Inferior parietal cortex (tissue), 1 donor: ENCODE results near the gene BRK1.
"Not testable (repeated sequence)": the region's sequence is repeated elsewhere in the genome, so short reads cannot be mapped to it uniquely, and the experiment has no call there.

Experiments
- DNase-seq: peaks from one replicate; pipeline ENCODE4 v3.0.0-alpha.2; 2016; ENCODE audit errors: extremely low spot score

Gene BRK1

GRCh38 chr3:10115326-10116137 lies at the start of gene BRK1:
BRK1 (plus strand) TSS chr3:10115675; CDS start chr3:10115702, 27 bp downstream.
- peak; percentile 97 for DNase-seq

- DNase-seq = not testable (repeated sequence)
These were observed 45.4 kb upstream of the BRK1 start for GRCh38 chr3:10070077-10070476.

GRCh38 chr3:10074666-10075065 lies 40.8 kb upstream of the BRK1 start:
- no peak for DNase-seq

- DNase-seq = peak; percentile 25
These were observed 33.6 kb upstream of the BRK1 start for GRCh38 chr3:10081871-10082270.

GRCh38 chr3:10085738-10086137 lies 29.7 kb upstream of the BRK1 start:
- no peak for DNase-seq

GRCh38 chr3:10088256-10088655 lies 27.2 kb upstream of the BRK1 start:
- DNase-seq = no peak

GRCh38 chr3:10090179-10090578 lies 25.3 kb upstream of the BRK1 start:
- DNase-seq = no peak

GRCh38 chr3:10090774-10091173 lies 24.7 kb upstream of the BRK1 start:
- DNase-seq = not testable (repeated sequence)

GRCh38 chr3:10091387-10091786 lies 24.1 kb upstream of the BRK1 start:
- not testable (repeated sequence) for DNase-seq

GRCh38 chr3:10093678-10094077 lies 21.8 kb upstream of the BRK1 start:
- DNase-seq = no peak

- peak; percentile 45 for DNase-seq
These were observed 16.4 kb upstream of the BRK1 start for GRCh38 chr3:10099041-10099440.

- DNase-seq = no peak
These were observed 8.6 kb upstream of the BRK1 start for GRCh38 chr3:10106919-10107318.

- no peak for DNase-seq
These were observed 7.4 kb upstream of the BRK1 start, which contains the start of gene FANCD2OS for GRCh38 chr3:10108091-10108490. FANCD2OS (minus strand) TSS chr3:10108255; CDS start chr3:10104774, 3,481 bp downstream.

- DNase-seq = no peak
These were observed 624 bp downstream of the BRK1 start for GRCh38 chr3:10116138-10116460.

GRCh38 chr3:10116928-10117327 lies 1.5 kb downstream of the BRK1 start:
- DNase-seq = no peak

- DNase-seq = no peak
These were observed 3.9 kb downstream of the BRK1 start for GRCh38 chr3:10119376-10119775.

GRCh38 chr3:10121064-10121463 lies 5.6 kb downstream of the BRK1 start:
- DNase-seq = no peak

GRCh38 chr3:10122724-10123123 lies 7.2 kb downstream of the BRK1 start:
- DNase-seq = peak; percentile 27

- not testable (repeated sequence) for DNase-seq
These were observed 20.4 kb downstream of the BRK1 start for GRCh38 chr3:10135872-10136271.

GRCh38 chr3:10136426-10137005 lies 21.0 kb downstream of the BRK1 start:
- no peak for DNase-seq

GRCh38 chr3:10137178-10137577 lies 21.7 kb downstream of the BRK1 start:
- DNase-seq = no peak

- DNase-seq = no peak
These were observed 25.6 kb downstream of the BRK1 start for GRCh38 chr3:10140996-10141546.
